Sigmoid colon (tissue), 7 donors: Measurements from ENCODE around the gene ARHGEF7. TPM values are rescaled to one million over a fixed set of nuclear protein-coding genes. Genes with fewer than 3 reads are reported as not detected.
"Not testable (repeated sequence)": the region's sequence is repeated elsewhere in the genome, so short reads cannot be mapped to it uniquely, and the experiment has no call there.

ENCODE experiments used
- DNase-seq: peaks from one replicate; pipeline ENCODE4 v3.0.0-alpha.2; 2019
- H3K27ac ChIP-seq, 4 donors: fragments of 200-600 bp; sonication (generic); one replicate each; pipeline ENCODE4 v1.5.1; 2016 to 2019; ENCODE audit warnings: mild to moderate bottlenecking in 1 of 4
- H3K27me3 ChIP-seq, 3 donors: fragments of 200-600 bp; sonication (generic); one replicate each; pipeline ENCODE4 v1.5.1; 2019; ENCODE audit warnings: mild to moderate bottlenecking in 1 of 3
- H3K36me3 ChIP-seq, 4 donors: fragments of 200-600 bp; sonication (generic); one replicate each; pipeline ENCODE4 v1.5.1; 2016 to 2019
- H3K4me1 ChIP-seq, 4 donors: fragments of 200-600 bp; sonication (generic); one replicate each; pipeline ENCODE4 v1.5.1; 2017 to 2019
- H3K4me3 ChIP-seq, 4 donors: fragments of 200-600 bp; sonication (generic); one replicate each; pipeline ENCODE4 v1.5.1; 2017 to 2019; ENCODE audit warnings: mild to moderate bottlenecking in 2 of 4, moderate library complexity in 1 of 4
- H3K9me3 ChIP-seq, 4 donors: fragments of 200-600 bp in 3 of 4; sonication (generic) in 3 of 4; one replicate each; pipeline versions ENCODE4 v1.5.1 to v1.6.1; 2013 to 2019
- EP300 ChIP-seq, 4 donors: sonication (generic); formaldehyde crosslinking; IDR thresholded peaks; one replicate each; pipeline ENCODE4 v1.6.1; 2017; ENCODE audit warnings: antibody characterized with exemption in 4 of 4
- POLR2A ChIP-seq, 2 donors: fragments of 450-650 bp; IDR thresholded peaks; one replicate each; pipeline ENCODE4 v1.6.1; 2016; ENCODE audit warnings: antibody characterized with exemption in 2 of 2, mild to moderate bottlenecking in 2 of 2, moderate library complexity in 2 of 2
- POLR2AphosphoS5 ChIP-seq, 4 donors: sonication (generic); formaldehyde crosslinking; IDR thresholded peaks; one replicate each; pipeline ENCODE4 v1.6.1; 2017; ENCODE audit warnings: antibody characterized with exemption in 4 of 4
- WGBS, 2 donors: extraction: QIAGEN DNeasy Blood & Tissue Kit; methylation state at CpG; one replicate each; pipeline ENCODE4 v1.1.7; 2013; 5-methylcytosine and 5-hydroxymethylcytosine counted together
- intact Hi-C: fragments of 100-400 bp; cut with DNase I; formaldehyde crosslinking; loops from one replicate; pipeline ENCODE4 v1.15.1; 2023
- polyA plus RNA-seq, 3 donors: library from polyadenylated mRNA; stranded (reverse); fragments of 200-250 nt; gene quantifications; one replicate each; pipeline ENCODE4 v1.2.3, GENCODE V29; 2013
- total RNA-seq, 4 donors: library from RNA; depleted of rRNA; stranded (reverse); fragments of >200 nt; gene quantifications; one replicate each; pipeline ENCODE4 v1.1.0, GENCODE V29; 2016
- TF ChIP-seq, protein P1 (sequence below), 4 experiments: fragments of 450-650 bp in 3 of 4; fragments of 200-600 bp in 1 of 4; IDR thresholded peaks; one replicate each; pipeline ENCODE4 v1.5.1; 2016 to 2019; ENCODE audit warnings: antibody characterized with exemption in 4 of 4, mild to moderate bottlenecking in 3 of 4, moderate library complexity in 2 of 4
- donor health status: healthy with polysubstance abuse.
- donor health status: Bipolar disorder and iron deficiency.
- donor health status: healthy.

Gene ARHGEF7
- total and polyA plus RNA-seq, 7 donors = 8.4 to 79.8 (median 41.0) TPM

DNA sequence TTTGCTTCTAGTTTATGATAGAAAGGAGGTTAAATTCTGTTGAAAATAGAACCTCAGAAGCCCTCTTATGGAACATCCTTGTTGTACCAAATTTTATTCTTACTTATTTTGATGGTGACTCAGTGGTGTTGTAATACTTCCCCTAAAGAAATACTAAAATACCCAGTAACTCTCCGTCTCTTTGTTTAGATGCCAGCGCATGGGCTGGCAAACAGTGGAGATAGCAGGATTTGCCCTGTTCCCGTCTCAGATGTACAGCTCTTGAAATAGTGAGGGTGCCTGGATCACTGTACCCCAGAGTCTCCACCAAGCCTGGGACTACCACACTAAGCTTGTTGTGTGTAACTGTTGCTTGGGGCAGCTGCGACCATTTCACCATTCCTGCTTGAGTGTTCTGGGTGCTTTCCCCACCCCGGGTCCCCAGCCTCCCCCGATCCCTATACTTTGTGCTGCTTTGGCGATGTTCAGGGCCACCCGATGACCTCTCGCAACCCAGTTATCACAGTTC lies 138.3 kb downstream of the ARHGEF7 start:
- H3K9me3 ChIP-seq = no peaks in the 10 kb centered on the region
- TF ChIP-seq EP300 (IDR thresholded peaks at IDR 0.05) = no peak
- TF ChIP-seq, protein P1, sequence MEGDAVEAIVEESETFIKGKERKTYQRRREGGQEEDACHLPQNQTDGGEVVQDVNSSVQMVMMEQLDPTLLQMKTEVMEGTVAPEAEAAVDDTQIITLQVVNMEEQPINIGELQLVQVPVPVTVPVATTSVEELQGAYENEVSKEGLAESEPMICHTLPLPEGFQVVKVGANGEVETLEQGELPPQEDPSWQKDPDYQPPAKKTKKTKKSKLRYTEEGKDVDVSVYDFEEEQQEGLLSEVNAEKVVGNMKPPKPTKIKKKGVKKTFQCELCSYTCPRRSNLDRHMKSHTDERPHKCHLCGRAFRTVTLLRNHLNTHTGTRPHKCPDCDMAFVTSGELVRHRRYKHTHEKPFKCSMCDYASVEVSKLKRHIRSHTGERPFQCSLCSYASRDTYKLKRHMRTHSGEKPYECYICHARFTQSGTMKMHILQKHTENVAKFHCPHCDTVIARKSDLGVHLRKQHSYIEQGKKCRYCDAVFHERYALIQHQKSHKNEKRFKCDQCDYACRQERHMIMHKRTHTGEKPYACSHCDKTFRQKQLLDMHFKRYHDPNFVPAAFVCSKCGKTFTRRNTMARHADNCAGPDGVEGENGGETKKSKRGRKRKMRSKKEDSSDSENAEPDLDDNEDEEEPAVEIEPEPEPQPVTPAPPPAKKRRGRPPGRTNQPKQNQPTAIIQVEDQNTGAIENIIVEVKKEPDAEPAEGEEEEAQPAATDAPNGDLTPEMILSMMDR (IDR thresholded peaks at IDR 0.05) = no peak
- no peak for TF ChIP-seq POLR2AphosphoS5 (IDR thresholded peaks at IDR 0.05)
- no peak for TF ChIP-seq POLR2A (IDR thresholded peaks at IDR 0.05)
- no peak overlapping the region for H3K4me3 ChIP-seq
- H3K27ac ChIP-seq = no peak overlapping the region
- intact Hi-C loops = no loop called here
- peaks cover 0 to 45% (median 5%) of the 10 kb centered on the region in 4 donors for H3K36me3 ChIP-seq
- no peak for DNase-seq
- WGBS, 2 donors = 98 to 99% methylated on average over 9 of the region's 9 CpGs
- H3K4me1 ChIP-seq = peaks cover 0 to 9% (median 0%) of the 10 kb centered on the region in 4 donors
- no peaks in the 10 kb centered on the region for H3K27me3 ChIP-seq

DNA sequence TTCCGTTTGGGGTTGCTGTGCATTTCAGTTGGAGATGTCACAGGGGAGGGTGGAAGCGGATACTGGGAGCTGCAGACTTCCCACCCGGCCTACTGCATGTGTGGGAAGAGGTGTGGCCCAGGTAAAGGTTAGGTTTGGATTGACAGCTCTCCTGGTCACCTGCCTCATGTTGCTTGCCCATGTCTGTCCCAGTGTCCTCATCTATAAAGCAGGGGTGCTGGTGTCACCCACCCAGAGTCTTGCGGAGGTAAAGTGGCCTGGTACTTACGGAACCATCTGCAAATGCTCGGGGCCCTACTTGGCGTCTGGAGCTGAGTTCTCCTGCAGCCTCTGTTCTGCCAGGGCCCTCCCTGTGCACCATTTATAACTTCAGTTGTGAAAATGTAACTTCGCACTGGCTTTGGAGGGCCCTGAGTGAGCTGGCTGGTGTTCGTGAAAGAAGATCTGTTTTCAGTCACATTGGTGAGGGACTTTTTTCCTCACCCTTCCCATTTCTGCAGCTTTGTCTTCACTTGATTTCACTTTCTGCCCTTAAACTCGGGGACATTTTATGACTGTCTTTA lies 140.2 kb downstream of the ARHGEF7 start:
- Histone ChIP-seq H3K9me3 (no peaks in the 10 kb centered on the region), H3K27me3 (no peaks in the 10 kb centered on the region), H3K36me3 (peaks cover 0 to 56% (median 9%) of the 10 kb centered on the region in 4 donors), H3K27ac (no peak overlapping the region), H3K4me3 (no peak overlapping the region), H3K4me1 (no peaks in the 10 kb centered on the region)
- DNase-seq = no peak
- TF ChIP-seq, protein P1 (IDR thresholded peaks at IDR 0.05) = no peak
- TF ChIP-seq POLR2A (IDR thresholded peaks at IDR 0.05) (no peak), POLR2AphosphoS5 (IDR thresholded peaks at IDR 0.05) (no peak), EP300 (IDR thresholded peaks at IDR 0.05) (no peak)
- intact Hi-C loops = no loop called here
- WGBS, 2 donors = 96 to 99% methylated on average over 10 of the region's 10 CpGs

DNA sequence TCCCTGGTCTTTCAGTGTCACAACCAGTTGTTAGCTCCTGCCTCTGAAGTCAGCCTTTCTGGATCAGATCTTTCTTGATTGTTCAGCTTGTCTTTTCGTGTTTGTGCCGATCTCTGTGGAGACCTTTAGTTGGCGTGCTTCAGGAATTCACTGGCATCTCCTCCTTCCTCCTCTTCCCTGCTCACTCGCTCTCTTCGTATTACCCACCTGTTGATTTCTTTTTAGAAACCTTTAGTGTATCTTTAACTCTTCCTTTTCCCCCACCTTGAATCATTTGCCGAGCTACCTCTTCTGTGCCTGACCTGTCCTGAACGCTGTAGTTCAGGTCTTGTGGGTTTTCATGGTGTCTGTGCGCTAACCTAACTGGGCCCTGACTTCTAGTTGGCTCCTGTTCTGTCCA lies 141.3 kb downstream of the ARHGEF7 start:
- Histone ChIP-seq H3K36me3 (peaks cover 0 to 51% (median 9%) of the 10 kb centered on the region in 4 donors), H3K4me3 (no peak overlapping the region), H3K4me1 (no peaks in the 10 kb centered on the region), H3K27ac (no peak overlapping the region), H3K27me3 (no peaks in the 10 kb centered on the region), H3K9me3 (no peaks in the 10 kb centered on the region)
- TF ChIP-seq POLR2A (IDR thresholded peaks at IDR 0.05) = no peak
- no peak for TF ChIP-seq POLR2AphosphoS5 (IDR thresholded peaks at IDR 0.05)
- TF ChIP-seq EP300 (IDR thresholded peaks at IDR 0.05) = no peak
- TF ChIP-seq, protein P1 (IDR thresholded peaks at IDR 0.05) = no peak
- no peak for DNase-seq
- WGBS, 2 donors = 98% methylated on average over 8 of the region's 8 CpGs
- intact Hi-C loops = no loop called here

DNA sequence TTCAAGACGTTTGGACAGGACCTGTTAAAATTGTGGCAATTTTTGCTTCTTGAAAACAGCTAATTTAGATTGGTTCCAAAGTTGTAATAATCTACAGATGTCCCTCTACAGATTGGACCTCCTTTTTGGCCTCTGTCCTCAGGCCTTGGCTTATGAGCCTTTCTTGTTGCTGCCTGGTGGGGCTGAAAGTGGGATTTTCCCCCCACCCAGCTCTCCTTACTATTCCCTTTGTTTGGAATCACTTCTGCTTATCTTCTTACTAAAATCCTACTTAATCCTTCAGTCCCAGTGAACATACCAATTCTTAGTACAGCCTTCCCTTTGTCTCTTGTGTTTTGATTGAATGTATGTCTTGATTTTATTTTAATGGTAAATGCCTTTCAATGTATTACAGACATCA lies 141.8 kb downstream of the ARHGEF7 start:
- Histone ChIP-seq H3K36me3 (peaks cover 0 to 47% (median 9%) of the 10 kb centered on the region in 4 donors), H3K27ac (no peak overlapping the region), H3K27me3 (no peaks in the 10 kb centered on the region), H3K4me3 (no peak overlapping the region), H3K4me1 (no peaks in the 10 kb centered on the region), H3K9me3 (no peaks in the 10 kb centered on the region)
- DNase-seq = no peak
- intact Hi-C loops = no loop called here
- WGBS, 2 donors = 84% methylated on average over 1 of the region's 1 CpG
- TF ChIP-seq POLR2A (IDR thresholded peaks at IDR 0.05) = no peak
- no peak for TF ChIP-seq POLR2AphosphoS5 (IDR thresholded peaks at IDR 0.05)

DNA sequence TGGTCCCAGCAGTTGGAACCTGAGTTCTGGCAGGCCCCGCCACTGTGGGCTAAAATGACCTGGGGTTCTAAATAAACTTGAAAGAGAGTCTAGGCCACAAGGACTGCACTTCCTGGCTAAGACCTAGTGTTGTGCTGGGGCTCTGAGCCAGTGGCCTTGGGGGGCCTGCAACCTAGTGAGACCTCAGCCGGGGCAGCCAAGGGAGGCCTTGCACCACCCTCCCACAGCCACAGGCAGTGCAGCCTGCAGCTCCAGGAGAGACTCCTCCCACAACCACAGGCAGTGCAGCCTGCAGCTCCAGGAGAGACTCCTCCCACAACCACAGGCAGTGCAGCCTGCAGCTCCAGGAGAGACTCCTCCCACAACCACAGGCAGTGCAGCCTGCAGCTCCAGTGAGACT lies 142.8 kb downstream of the ARHGEF7 start:
- H3K36me3 ChIP-seq = peaks cover 0 to 42% (median 9%) of the 10 kb centered on the region in 4 donors
- DNase-seq, H3K4me1 ChIP-seq, H3K27ac ChIP-seq, H3K27me3 ChIP-seq, H3K4me3 ChIP-seq, H3K9me3 ChIP-seq, intact Hi-C loops: not testable (repeated sequence)
- WGBS, 2 donors = 97 to 99% methylated on average over 2 of the region's 2 CpGs

DNA sequence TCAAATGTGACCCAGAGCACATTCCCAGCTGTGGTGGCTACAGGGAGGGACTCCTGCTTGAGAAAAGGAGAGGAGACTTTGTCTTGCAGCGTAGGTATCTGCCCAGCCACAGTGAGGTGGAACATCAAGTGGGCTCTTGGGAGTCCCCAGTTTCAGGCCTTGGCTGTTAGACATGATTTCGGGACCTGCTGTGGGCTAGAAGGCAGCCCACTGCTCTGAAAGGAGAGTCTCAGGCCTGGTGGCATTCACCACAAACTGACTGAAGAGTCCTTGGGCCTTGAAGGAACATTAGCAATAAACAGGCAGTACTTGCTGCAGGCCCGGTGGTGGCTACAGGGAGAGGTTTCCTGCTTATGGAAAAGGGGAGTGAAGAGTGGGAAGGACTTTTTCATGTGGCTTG lies 143.5 kb downstream of the ARHGEF7 start:
- Histone ChIP-seq H3K27me3 (no peaks in the 10 kb centered on the region), H3K9me3 (no peaks in the 10 kb centered on the region), H3K4me1 (no peaks in the 10 kb centered on the region), H3K27ac (no peak overlapping the region), H3K4me3 (no peak overlapping the region), H3K36me3 (peaks cover 0 to 40% (median 9%) of the 10 kb centered on the region in 4 donors)
- intact Hi-C loops = no loop called here
- WGBS, 2 donors = 98% methylated on average over 3 of the region's 3 CpGs
- no peak for DNase-seq
- TF ChIP-seq, protein P1 (IDR thresholded peaks at IDR 0.05) = no peak
- TF ChIP-seq POLR2AphosphoS5 (IDR thresholded peaks at IDR 0.05) (no peak), EP300 (IDR thresholded peaks at IDR 0.05) (no peak), POLR2A (IDR thresholded peaks at IDR 0.05) (no peak)
